CD14-positive monocyte (primary cell): Measurements from ENCODE around the gene ZNF234. TPM values are rescaled to one million over a fixed set of nuclear protein-coding genes. Genes with fewer than 3 reads are reported as not detected.
"Not testable (repeated sequence)": the region's sequence is repeated elsewhere in the genome, so short reads cannot be mapped to it uniquely, and the experiment has no call there.

Experiments
- DNase-seq, 3 donors: peaks; one replicate each; pipeline ENCODE4 v3.0.0-alpha.2; 2011 to 2022
- H2AFZ ChIP-seq: 2 replicates; pipeline ENCODE4 v1.6.0; 2012; ENCODE audit warnings: mild to moderate bottlenecking, low read depth, low read length, inconsistent platforms; ENCODE audit not compliant: insufficient read depth, poor library complexity, severe bottlenecking
- H3K27ac ChIP-seq, 2 donors: 1 replicate in 1 of 2; 2 replicates in 1 of 2; pipeline ENCODE4 v1.5.1; 2012 to 2013; ENCODE audit warnings: low read length in 2 of 2, control low read depth in 1 of 2, inconsistent platforms in 1 of 2, low read depth in 1 of 2, mild to moderate bottlenecking in 1 of 2
- H3K27me3 ChIP-seq, 2 donors: one replicate each; pipeline versions ENCODE4 v1.6.0 to v1.6.1; 2011 to 2013; ENCODE audit warnings: low read length in 2 of 2; ENCODE audit not compliant: control insufficient read depth in 2 of 2, insufficient read depth in 2 of 2
- H3K36me3 ChIP-seq, 2 donors: replicated peaks in 1 of 2; 1 replicate in 1 of 2; 2 replicates in 1 of 2; pipeline versions ENCODE4 v1.5.1 to v1.6.1; 2012 to 2013; ENCODE audit warnings: low read length in 2 of 2, control low read depth in 1 of 2, inconsistent platforms in 1 of 2, mild to moderate bottlenecking in 1 of 2; ENCODE audit not compliant: insufficient read depth in 2 of 2, control insufficient read depth in 1 of 2
- H3K4me1 ChIP-seq, 2 donors: 1 replicate in 1 of 2; 2 replicates in 1 of 2; pipeline versions ENCODE4 v1.5.1 to v1.6.1; 2012 to 2013; ENCODE audit warnings: low read length in 2 of 2, control low read depth in 1 of 2, inconsistent platforms in 1 of 2, mild to moderate bottlenecking in 1 of 2, moderate library complexity in 1 of 2; ENCODE audit not compliant: insufficient read depth in 2 of 2, control insufficient read depth in 1 of 2
- H3K4me2 ChIP-seq: replicated peaks from 2 replicates; pipeline ENCODE3; 2012; ENCODE audit warnings: low read length, moderate library complexity, mild to moderate bottlenecking; ENCODE audit not compliant: poor library complexity, severe bottlenecking; ENCODE audit errors: extremely low read depth
- H3K4me3 ChIP-seq, 3 experiments: fragments of 200-600 bp in 1 of 3; sonication (generic) in 1 of 3; replicated peaks in 1 of 3; 1 replicate in 2 of 3; 2 replicates in 1 of 3; pipeline ENCODE4 v1.5.1; 2011 to 2013; ENCODE audit warnings: low read length in 3 of 3, mild to moderate bottlenecking in 3 of 3, control low read depth in 2 of 3, low read depth in 2 of 3, inconsistent platforms in 1 of 3, moderate library complexity in 1 of 3
- H3K79me2 ChIP-seq: 2 replicates; pipeline ENCODE4 v1.6.0; 2012; ENCODE audit warnings: mild to moderate bottlenecking, control low read depth, inconsistent platforms, low read length, moderate library complexity; ENCODE audit not compliant: insufficient read depth
- H3K9ac ChIP-seq: 2 replicates; pipeline ENCODE4 v1.6.0; 2017; ENCODE audit warnings: low read length, mild to moderate bottlenecking; ENCODE audit not compliant: insufficient read depth, poor library complexity, severe bottlenecking
- H3K9me3 ChIP-seq, 2 donors: replicated peaks in 1 of 2; 1 replicate in 1 of 2; 2 replicates in 1 of 2; pipeline versions ENCODE4 v1.5.1 to v1.6.1; 2012 to 2013; ENCODE audit warnings: low read length in 2 of 2, control low read depth in 1 of 2; ENCODE audit not compliant: control insufficient read depth in 1 of 2, insufficient read depth in 1 of 2
- H4K20me1 ChIP-seq: 2 replicates; pipeline ENCODE4 v1.6.0; 2012; ENCODE audit warnings: mild to moderate bottlenecking, low read length, control low read depth, moderate library complexity; ENCODE audit not compliant: insufficient read depth
- H3K27ac Mint-ChIP-seq, 7 donors: one replicate each; pipeline ENCODE4 v1.8.0; 2020; ENCODE audit warnings: mild to moderate bottlenecking in 7 of 7, mixed read lengths in 7 of 7, moderate library complexity in 6 of 7, inconsistent platforms in 2 of 7
- H3K27me3 Mint-ChIP-seq, 3 donors: one replicate each; pipeline ENCODE4 v1.8.0; 2021 to 2022; ENCODE audit warnings: low read depth in 3 of 3, mild to moderate bottlenecking in 3 of 3, mixed read lengths in 3 of 3, moderate library complexity in 3 of 3, inconsistent platforms in 1 of 3
- H3K36me3 Mint-ChIP-seq, 2 donors: one replicate each; pipeline ENCODE4 v1.8.0; 2020; ENCODE audit warnings: mixed read lengths in 2 of 2, inconsistent platforms in 1 of 2, mild to moderate bottlenecking in 1 of 2
- H3K4me1 Mint-ChIP-seq: one replicate; pipeline ENCODE4 v1.8.0; 2020; ENCODE audit warnings: mild to moderate bottlenecking, mixed read lengths
- H3K4me3 Mint-ChIP-seq, 2 donors: one replicate each; pipeline ENCODE4 v1.8.0; 2020; ENCODE audit warnings: mild to moderate bottlenecking in 2 of 2, mixed read lengths in 2 of 2, moderate library complexity in 1 of 2
- H3K9me3 Mint-ChIP-seq, 7 donors: one replicate each; pipeline ENCODE4 v1.8.0; 2020 to 2022; ENCODE audit warnings: mixed read lengths in 7 of 7, mild to moderate bottlenecking in 6 of 7, moderate library complexity in 6 of 7, inconsistent platforms in 2 of 7
- CTCF ChIP-seq: fragments of 200-600 bp; IDR thresholded peaks from one replicate; pipeline ENCODE4 v1.8.0; 2022; ENCODE audit warnings: antibody characterized with exemption, mild to moderate bottlenecking
- WGBS: methylation state at CpG from one replicate; pipeline ENCODE4 v1.1.5; 2013; ENCODE audit warnings: missing lambda C conversion rate; ENCODE audit not compliant: insufficient coverage; 5-methylcytosine and 5-hydroxymethylcytosine counted together
- intact Hi-C, 2 donors: fragments of 100-400 bp; cut with micrococcal nuclease; formaldehyde crosslinking; loops; one replicate each; pipeline versions ENCODE4 v1.15.0 to v1.15.1; 2023
- polyA plus RNA-seq, 3 donors: library from polyadenylated mRNA; depleted of rRNA in 1 of 3; unstranded in 2 of 3; stranded (reverse) in 1 of 3; fragments of 300-500 nt in 2 of 3; fragments of >200 nt in 1 of 3; fragmentation: Illumina TruSeq in 2 of 3; gene quantifications; 1 replicate in 2 of 3; 2 replicates in 1 of 3; pipeline ENCODE4 v1.2.3, GENCODE V29; 2012 to 2021

ZNF234 gene
- polyA plus RNA-seq, 3 donors, result 0.73 to 2.3 (median 2.2) TPM

- Histone ChIP-seq H3K36me3 (no peaks in the 10 kb centered on the region), H3K79me2 (no peaks in the 10 kb centered on the region), H3K4me1 (peaks cover 1 to 4% of the 10 kb centered on the region in 2 donors), H2AFZ (no peak overlapping the region), H3K4me3 (no peak overlapping the region), H3K9ac (no peak overlapping the region), H4K20me1 (no peaks in the 10 kb centered on the region), H3K9me3 (peaks cover 25 to 37% of the 10 kb centered on the region in 2 donors), H3K4me2 (no peak overlapping the region), H3K27ac (no peak overlapping the region), H3K27me3 (peaks cover 0 to 5% of the 10 kb centered on the region in 2 donors)
- peaks cover 31 to 53% (median 42%) of the 10 kb centered on the region in 7 donors for H3K9me3 Mint-ChIP-seq
- peaks cover 4 to 7% of the 10 kb centered on the region in 2 donors for H3K36me3 Mint-ChIP-seq
- no peak overlapping the region for H3K27ac Mint-ChIP-seq
- no CpG with 5 or more reads among the region's 1 CpG for WGBS
- no peak for DNase-seq
- TF ChIP-seq CTCF, result no peak
- peaks cover 2 to 12% (median 11%) of the 10 kb centered on the region in 3 donors for H3K27me3 Mint-ChIP-seq
- no peak overlapping the region for H3K4me3 Mint-ChIP-seq
- H3K4me1 Mint-ChIP-seq, result peaks cover 4% of the 10 kb centered on the region
- intact Hi-C loops, result loop anchor here in 1 of 2 donors (10.0 kb wide), 1 partner anchor 88 kb away; the partner anchor contains the start of gene ZNF225
Measured at GRCh38 chr19:44202470-44202869, 61.1 kb downstream of the ZNF234 start.

GRCh38 chr19:44202974-44203373 lies 61.6 kb downstream of the ZNF234 start:
- Mint-ChIP-seq H3K27me3 (peaks cover 2 to 12% (median 11%) of the 10 kb centered on the region in 3 donors), H3K4me1 (peaks cover 9% of the 10 kb centered on the region), H3K4me3 (no peak overlapping the region), H3K27ac (no peak overlapping the region), H3K36me3 (peaks cover 4 to 7% of the 10 kb centered on the region in 2 donors), H3K9me3 (peaks cover 31 to 53% (median 40%) of the 10 kb centered on the region in 7 donors)
- Histone ChIP-seq H3K27me3 (peaks cover 0 to 5% of the 10 kb centered on the region in 2 donors), H3K9me3 (peaks cover 25 to 37% of the 10 kb centered on the region in 2 donors), H3K79me2 (no peaks in the 10 kb centered on the region), H4K20me1 (no peaks in the 10 kb centered on the region), H3K27ac (no peak overlapping the region), H3K9ac (no peak overlapping the region), H2AFZ (no peak overlapping the region), H3K4me3 (no peak overlapping the region), H3K4me1 (peaks cover 6 to 7% of the 10 kb centered on the region in 2 donors), H3K36me3 (no peaks in the 10 kb centered on the region), H3K4me2 (no peak overlapping the region)
- DNase-seq, result no peak
- intact Hi-C loops, result loop anchor here in 1 of 2 donors (10.0 kb wide), 1 partner anchor 88 kb away; the partner anchor contains the start of gene ZNF225
- TF ChIP-seq CTCF, result no peak
- no CpG with 5 or more reads among the region's 2 CpGs for WGBS

- 100% methylated on average over 4 of the region's 31 CpGs for WGBS
- H3K4me2 ChIP-seq, H2AFZ ChIP-seq: not testable (repeated sequence)
Measured at GRCh38 chr19:44203877-44204276, 62.5 kb downstream of the ZNF234 start.

More at GRCh38 chr19:44203877-44204276, 62.5 kb downstream of the ZNF234 start:
- H3K9me3 Mint-ChIP-seq, result peaks cover 29 to 55% (median 39%) of the 10 kb centered on the region in 7 donors
- not testable (repeated sequence) for H3K4me1 ChIP-seq, DNase-seq, H3K4me3 Mint-ChIP-seq, H3K79me2 ChIP-seq, H4K20me1 ChIP-seq, H3K27ac ChIP-seq, H3K36me3 Mint-ChIP-seq, H3K27me3 ChIP-seq, H3K36me3 ChIP-seq, H3K4me1 Mint-ChIP-seq, H3K4me3 ChIP-seq, H3K9ac ChIP-seq, H3K27ac Mint-ChIP-seq
- H3K27me3 Mint-ChIP-seq, result peaks cover 2 to 12% (median 8%) of the 10 kb centered on the region in 3 donors
- H3K9me3 ChIP-seq, result peaks cover 25 to 44% of the 10 kb centered on the region in 2 donors
- intact Hi-C loops, result loop anchor here in 1 of 2 donors (10.0 kb wide), 1 partner anchor 89 kb away; the partner anchor contains the start of gene ZNF225
